DMS153 treated with DMSO at 0.1 percent for 48 hours (cell line): ENCODE data around the gene NUB1.

Experiments used
- DNase-seq: peaks from one replicate; lab custom pipeline; 2025; ENCODE audit not compliant: unreplicated experiment; lab: John Stamatoyannopoulos, UW

The NUB1 gene

DNA sequence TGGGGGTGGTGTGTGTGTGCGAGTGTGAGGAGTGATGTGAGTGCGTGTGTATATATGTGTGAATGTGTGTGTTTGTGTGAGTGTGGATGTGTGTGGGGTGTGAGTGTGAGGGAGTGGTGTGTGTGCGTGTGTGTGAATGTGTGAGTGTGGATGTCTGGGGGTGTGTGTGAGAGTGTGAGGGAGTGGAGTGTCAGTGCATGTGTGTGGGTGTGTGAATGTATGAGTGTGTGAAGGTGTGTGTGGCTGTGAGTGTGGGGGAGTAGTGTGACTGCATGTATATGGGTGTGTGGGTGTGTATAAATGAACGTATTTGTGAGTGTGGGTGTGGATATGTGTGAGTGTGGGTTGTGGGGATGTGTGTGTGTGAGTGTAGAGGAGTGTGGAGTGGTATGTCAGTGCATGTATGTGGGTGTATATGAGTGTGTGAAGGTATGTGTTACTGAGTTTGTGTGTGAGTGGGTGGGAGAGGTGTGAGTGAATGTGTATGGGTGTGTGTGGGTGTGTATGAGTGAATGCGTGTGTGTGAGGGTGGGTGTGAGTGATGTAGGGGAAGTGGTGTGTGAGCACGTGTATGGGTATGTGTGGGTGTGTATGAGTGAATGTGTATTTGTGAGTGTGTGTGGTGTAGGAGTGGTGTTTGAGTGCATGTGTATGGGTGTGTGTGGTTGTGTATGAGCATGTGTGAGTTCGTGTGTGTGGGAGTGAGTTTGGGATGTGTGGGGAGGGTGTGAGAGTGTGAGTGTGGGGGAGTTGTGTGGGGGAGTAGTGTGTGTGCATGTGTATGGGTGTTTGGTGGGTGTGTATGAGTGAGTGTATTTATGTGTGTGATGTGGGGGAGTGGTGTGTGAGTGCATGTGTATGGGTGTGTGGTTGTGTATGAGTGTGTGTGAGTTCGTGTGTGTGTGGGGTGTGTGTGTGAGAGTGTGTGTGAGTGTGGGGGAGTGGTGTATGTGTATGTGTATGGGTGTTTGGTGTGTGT lies 28.5 kb upstream of the NUB1 start:
- no peak for DNase-seq

DNA sequence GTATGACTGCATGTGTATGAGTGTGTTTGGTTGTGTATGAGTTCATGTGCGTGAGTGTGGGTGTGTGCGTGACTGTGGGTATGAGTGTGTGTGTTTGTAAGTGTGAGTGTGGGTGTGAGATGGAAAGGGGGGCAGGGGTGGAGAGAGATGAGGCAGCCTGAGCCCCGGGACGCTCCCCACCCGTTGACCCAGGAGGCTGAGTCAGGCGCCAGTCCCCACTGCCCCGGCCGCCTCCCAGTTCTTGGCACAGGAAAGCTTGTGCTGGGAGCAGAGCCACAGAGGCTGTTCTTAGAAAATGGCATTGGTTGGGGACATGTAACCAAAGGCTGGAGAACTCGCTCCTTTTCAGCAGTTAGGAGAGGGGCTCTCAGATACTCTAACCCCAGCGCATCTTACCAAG lies 27.8 kb upstream of the NUB1 start:
- DNase-seq: no peak

- DNase-seq: no peak
Measured at GRCh38 chr7:151314401-151314800, 27.2 kb upstream of the NUB1 start.

DNA sequence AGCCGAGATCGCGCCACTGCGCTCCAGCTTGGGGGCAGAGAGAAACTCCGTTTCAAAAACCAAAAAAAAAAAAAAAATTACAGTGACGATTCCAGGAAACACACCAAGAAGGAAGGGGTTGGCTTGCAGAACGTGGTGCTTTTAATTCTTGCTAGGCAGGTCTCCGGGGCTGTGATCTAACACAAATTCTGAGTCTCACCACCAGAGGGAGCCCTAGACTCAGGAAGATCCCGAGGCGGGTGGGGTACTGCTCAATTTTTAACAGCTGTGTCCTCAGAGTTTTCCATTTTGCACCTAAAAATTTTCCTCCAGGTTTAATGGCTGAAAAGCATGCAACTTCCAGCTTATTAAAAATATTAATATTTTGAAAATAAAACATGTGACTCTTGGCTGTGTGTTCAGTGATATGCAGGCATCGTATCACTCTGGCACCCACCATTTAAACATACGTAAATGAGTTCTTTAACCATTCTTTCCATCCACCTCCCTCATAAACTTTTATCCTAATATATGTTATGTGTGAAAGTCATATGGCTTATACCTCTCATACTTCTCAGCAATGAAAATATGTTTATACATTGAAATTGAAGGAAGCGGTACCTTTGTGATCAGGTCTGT lies 26.5 kb upstream of the NUB1 start:
- DNase-seq: peak; percentile 33

- no peak for DNase-seq
Measured at GRCh38 chr7:151316896-151317295, 24.7 kb upstream of the NUB1 start.

DNA sequence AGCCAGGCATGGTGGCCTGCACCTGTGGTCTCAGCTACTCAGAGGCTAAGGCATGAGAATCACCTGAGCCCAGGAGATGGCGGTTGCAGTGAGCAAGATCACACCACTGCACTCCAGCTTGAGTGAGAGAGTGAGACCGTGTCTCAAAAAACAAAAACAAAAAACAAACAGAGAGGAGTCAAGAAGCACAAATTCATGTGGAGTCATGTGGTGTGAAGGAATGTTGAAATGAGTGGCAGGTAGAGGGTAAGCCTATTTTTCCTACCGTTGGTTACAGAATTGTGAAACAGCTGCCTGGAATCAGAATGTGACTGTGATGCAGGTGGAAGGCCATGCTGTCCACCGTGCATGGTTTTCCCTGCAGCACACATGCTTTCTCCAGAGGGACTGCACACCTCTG lies 23.7 kb upstream of the NUB1 start:
- no peak for DNase-seq

- no peak for DNase-seq
Measured at GRCh38 chr7:151319189-151319588, 22.4 kb upstream of the NUB1 start.

DNA sequence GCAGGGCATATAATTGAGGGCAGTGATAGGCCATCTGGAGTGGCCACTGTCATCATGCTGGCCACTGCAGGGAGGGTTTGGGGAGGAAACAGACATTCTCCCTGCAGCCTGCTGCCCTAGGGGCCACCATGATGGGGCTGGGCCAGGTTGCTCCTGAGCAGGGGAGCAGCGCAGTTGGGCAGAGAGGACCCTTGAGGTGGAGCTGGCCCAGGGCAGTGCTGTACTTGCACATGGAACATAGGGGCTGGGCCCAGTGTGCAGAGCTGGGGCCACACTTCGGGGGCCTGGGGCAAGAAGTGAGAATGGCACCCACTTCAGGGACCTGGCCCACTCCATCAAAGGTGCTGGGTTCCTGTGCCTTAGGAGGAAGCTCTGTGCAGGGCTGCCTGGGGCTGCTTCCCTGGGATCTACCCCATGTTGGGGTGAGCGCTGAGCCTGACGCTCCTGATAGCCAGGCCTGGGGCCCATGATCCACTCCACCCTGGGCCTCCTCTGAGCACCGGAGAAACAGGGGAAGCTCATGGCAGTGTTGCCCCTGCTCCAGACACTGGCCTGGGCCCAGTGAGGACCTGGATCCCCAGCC lies 21.3 kb upstream of the NUB1 start:
- no peak for DNase-seq

- DNase-seq: no peak
Measured at GRCh38 chr7:151321341-151321740, 20.3 kb upstream of the NUB1 start.

DNA sequence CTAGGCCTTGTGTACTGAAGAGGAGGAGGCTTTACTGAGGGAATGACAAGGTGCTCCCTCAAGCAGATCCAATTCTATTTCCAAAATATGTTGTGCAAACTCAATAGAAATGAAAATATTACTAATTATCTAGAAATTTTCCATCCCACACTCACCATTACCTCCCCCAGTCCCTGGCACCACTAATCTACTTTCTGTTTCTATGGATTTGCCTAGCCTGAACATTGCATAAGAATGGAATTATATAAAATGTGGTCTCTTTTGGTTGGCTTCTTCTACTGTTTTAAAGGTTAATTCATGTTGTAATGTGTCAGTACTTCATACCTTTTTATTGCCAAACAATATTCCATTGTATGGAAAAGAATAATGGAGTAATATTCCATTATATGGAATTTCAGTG lies 18.7 kb upstream of the NUB1 start:
- DNase-seq: no peak

DNA sequence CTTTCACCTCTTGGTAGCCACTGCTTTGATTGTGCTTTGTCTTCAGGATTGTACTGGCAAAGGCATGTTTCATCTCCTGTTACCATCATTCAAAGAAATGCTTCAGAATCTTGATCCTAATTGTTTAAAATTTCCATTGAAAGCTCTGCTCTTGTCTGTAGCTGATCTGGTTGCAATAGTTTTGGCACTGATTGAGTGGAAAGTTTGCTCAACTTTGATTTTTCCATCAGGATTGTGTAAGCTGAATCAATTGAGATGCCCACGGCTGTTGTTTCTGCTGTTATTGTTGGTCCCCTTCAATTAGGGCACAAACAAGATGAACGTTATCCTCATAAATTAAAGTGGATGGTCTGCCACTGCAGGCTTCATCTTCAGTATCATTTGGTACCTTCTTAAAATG lies 14.6 kb upstream of the NUB1 start:
- DNase-seq: no peak

- DNase-seq: no peak
Measured at GRCh38 chr7:151327659-151328058, 14.0 kb upstream of the NUB1 start.

GRCh38 chr7:151330181-151330580 lies 11.4 kb upstream of the NUB1 start:
- no peak for DNase-seq

- DNase-seq: no peak
Measured at GRCh38 chr7:151330661-151331060, 11.0 kb upstream of the NUB1 start.

GRCh38 chr7:151334628-151335027 lies 7.0 kb upstream of the NUB1 start:
- DNase-seq: no peak

- no peak for DNase-seq
Measured at GRCh38 chr7:151336027-151336708, 5.4 kb upstream of the NUB1 start.

DNA sequence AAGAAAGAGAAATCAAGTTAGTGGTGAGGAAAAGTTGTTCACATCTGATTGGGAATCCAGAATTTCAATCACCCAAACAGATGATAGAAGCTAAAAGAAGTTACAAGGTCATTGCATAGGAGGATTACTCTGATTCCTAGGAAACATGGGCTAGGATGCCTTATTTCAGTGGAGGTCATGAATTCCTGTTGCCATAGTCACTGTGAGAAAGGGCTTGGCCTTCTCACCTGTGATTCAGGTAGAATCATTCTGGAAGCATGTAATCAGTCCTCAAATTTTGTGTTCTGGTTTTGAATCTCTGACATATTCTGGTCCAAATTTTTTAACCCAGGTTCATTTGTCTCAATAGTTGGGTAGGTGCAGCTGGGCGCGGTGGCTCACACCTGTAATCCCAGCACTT lies 4.3 kb upstream of the NUB1 start:
- DNase-seq: no peak

- no peak for DNase-seq
Measured at GRCh38 chr7:151338809-151339208, 2.8 kb upstream of the NUB1 start.

- no peak for DNase-seq
Measured at GRCh38 chr7:151339651-151340382, 1.8 kb upstream of the NUB1 start.

- no peak for DNase-seq
Measured at GRCh38 chr7:151340794-151341356, 737 bp upstream of the NUB1 start.
